Osteocyte (in vitro differentiated cells): ENCODE results near the gene MAP3K20. TPM values are rescaled to one million over a fixed set of nuclear protein-coding genes. Genes with fewer than 3 reads are reported as not detected.
A peak's percentile ranks its signal among the peaks of the same experiment; 100 is the strongest.

Experiments
- DNase-seq: peaks from one replicate; pipeline ENCODE4 v3.0.0; 2021; ENCODE audit warnings: mixed read lengths; ENCODE audit not compliant: unreplicated experiment; ENCODE audit errors: extremely low spot score
- H3K27ac Mint-ChIP-seq: one replicate; pipeline ENCODE4 v1.8.0; 2021; ENCODE audit warnings: mild to moderate bottlenecking, mixed read lengths; ENCODE audit not compliant: unreplicated experiment
- H3K27me3 Mint-ChIP-seq: one replicate; pipeline ENCODE4 v1.8.0; 2021; ENCODE audit warnings: mixed read lengths; ENCODE audit not compliant: unreplicated experiment
- H3K36me3 Mint-ChIP-seq: one replicate; pipeline ENCODE4 v1.8.0; 2021; ENCODE audit warnings: mixed read lengths; ENCODE audit not compliant: unreplicated experiment
- H3K4me1 Mint-ChIP-seq: one replicate; pipeline ENCODE4 v1.8.0; 2021; ENCODE audit warnings: mixed read lengths; ENCODE audit not compliant: unreplicated experiment
- H3K4me3 Mint-ChIP-seq: one replicate; pipeline ENCODE4 v1.8.0; 2021; ENCODE audit warnings: mild to moderate bottlenecking, moderate library complexity, mixed read lengths; ENCODE audit not compliant: unreplicated experiment
- H3K9me3 Mint-ChIP-seq: one replicate; pipeline ENCODE4 v1.8.0; 2021; ENCODE audit warnings: mixed read lengths; ENCODE audit not compliant: unreplicated experiment
- total RNA-seq: library from RNA; stranded (reverse); gene quantifications from 2 replicates; pipeline ENCODE4 v1.2.1, GENCODE V29; 2021
- TF ChIP-seq, protein P1 (sequence below): fragments of 200-600 bp; sonication (generic); IDR thresholded peaks from 2 replicates; pipeline ENCODE4 v1.5.0; 2021; ENCODE audit warnings: antibody characterized with exemption, mild to moderate bottlenecking, moderate library complexity

MAP3K20 gene
- total RNA-seq, 1 donor from 2014 or later, result 57.4 TPM

DNA sequence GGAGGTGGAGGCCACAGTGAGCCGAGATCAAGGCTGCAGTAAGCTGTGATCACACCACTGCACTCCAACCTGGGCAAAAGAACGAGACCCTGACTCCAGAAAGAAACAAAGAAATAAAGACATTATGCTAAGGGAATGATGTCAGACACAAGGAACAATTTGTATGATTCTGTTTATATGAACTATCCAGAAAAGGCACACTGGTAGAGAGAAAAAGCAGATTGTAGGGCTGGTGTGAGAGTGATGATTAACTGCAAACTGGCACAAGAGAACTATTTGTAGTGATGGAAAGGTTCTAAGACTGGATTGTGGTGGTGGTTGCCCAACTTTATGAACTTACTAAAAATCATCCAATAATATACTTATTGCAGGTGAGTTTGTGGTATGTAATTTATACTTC is 106.3 kb downstream of the MAP3K20 start:
- Mint-ChIP-seq H3K27me3 (no peaks in the 10 kb centered on the region), H3K9me3 (no peaks in the 10 kb centered on the region), H3K4me3 (no peak overlapping the region), H3K4me1 (peaks cover 24% of the 10 kb centered on the region), H3K36me3 (peaks cover 3% of the 10 kb centered on the region), H3K27ac (no peak overlapping the region)
- no peak for DNase-seq
- TF ChIP-seq, protein P1, sequence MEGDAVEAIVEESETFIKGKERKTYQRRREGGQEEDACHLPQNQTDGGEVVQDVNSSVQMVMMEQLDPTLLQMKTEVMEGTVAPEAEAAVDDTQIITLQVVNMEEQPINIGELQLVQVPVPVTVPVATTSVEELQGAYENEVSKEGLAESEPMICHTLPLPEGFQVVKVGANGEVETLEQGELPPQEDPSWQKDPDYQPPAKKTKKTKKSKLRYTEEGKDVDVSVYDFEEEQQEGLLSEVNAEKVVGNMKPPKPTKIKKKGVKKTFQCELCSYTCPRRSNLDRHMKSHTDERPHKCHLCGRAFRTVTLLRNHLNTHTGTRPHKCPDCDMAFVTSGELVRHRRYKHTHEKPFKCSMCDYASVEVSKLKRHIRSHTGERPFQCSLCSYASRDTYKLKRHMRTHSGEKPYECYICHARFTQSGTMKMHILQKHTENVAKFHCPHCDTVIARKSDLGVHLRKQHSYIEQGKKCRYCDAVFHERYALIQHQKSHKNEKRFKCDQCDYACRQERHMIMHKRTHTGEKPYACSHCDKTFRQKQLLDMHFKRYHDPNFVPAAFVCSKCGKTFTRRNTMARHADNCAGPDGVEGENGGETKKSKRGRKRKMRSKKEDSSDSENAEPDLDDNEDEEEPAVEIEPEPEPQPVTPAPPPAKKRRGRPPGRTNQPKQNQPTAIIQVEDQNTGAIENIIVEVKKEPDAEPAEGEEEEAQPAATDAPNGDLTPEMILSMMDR, result no peak

DNA sequence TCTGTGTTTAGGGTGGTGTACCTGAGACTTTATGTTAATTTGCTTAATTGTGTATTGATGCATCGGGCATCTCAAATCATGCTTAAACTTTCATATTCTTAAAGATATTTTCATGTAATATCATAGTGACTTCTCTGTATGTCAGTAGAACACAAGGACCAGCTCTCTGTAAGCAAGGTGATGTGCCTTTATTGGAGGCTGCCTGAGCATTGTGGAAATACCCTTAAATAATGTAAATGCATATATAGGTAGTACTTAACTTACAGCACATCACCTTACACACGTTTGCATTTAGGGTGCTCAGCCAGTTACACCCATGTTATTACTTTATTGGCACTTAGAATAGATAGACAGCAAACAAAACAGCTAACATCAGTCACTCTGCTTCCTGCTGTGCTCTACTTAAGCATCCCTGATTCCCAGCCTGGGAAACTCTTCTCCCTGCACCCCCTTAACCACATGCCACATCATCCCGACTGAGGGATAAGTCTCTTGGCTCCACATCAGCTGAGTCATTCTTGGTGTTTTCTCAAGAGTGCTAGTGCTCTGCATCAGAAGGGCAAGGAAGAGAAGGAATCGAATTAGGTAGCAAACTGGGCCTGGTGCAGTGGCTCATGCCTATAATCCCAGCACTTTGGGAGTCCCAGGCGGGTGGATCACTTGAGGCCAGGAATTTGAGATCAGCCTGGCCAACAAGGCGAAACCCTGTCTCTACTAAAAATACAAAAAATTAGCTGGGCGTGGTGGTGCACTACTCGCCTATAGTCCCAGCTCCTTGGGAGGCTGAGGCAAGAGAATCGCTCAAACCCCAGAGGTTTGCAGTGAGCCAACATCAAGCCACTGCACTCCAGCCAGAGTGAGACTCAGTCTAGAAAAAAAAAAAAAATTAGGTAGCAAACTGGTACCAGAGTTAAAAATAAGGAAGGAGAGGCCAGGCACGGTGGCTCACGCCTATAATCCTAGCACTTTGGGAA is 108.7 kb downstream of the MAP3K20 start:
- Mint-ChIP-seq H3K9me3 (no peaks in the 10 kb centered on the region), H3K27me3 (no peaks in the 10 kb centered on the region), H3K4me3 (no peak overlapping the region), H3K36me3 (peaks cover 5% of the 10 kb centered on the region), H3K27ac (peak overlapping the region; percentile 94), H3K4me1 (peaks cover 39% of the 10 kb centered on the region)
- DNase-seq, result peak; percentile 85
- TF ChIP-seq, protein P1, result no peak

DNA sequence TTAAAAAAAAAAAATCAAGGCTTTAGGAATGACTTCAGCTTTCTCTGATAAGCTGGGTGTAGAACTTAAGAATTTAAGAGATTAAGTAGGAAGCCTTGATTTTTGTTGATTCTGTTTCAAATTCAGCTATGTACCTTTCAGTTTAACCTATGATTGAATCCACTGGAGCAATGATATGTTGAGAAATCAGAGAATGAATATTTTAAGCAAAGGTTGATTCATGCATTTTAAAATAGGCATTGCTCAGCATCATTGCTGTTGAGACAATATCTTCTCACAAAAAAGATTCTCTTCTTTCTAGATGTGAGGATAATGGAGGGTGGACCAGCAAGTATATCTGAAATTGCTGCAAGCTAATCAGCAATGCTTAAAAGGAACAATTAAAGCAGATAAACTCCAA is 109.8 kb downstream of the MAP3K20 start:
- Mint-ChIP-seq H3K36me3 (peaks cover 12% of the 10 kb centered on the region), H3K4me1 (peaks cover 39% of the 10 kb centered on the region), H3K27ac (peak overlapping the region; percentile 94), H3K9me3 (no peaks in the 10 kb centered on the region), H3K27me3 (no peaks in the 10 kb centered on the region), H3K4me3 (no peak overlapping the region)
- TF ChIP-seq, protein P1, result no peak
- DNase-seq, result no peak

DNA sequence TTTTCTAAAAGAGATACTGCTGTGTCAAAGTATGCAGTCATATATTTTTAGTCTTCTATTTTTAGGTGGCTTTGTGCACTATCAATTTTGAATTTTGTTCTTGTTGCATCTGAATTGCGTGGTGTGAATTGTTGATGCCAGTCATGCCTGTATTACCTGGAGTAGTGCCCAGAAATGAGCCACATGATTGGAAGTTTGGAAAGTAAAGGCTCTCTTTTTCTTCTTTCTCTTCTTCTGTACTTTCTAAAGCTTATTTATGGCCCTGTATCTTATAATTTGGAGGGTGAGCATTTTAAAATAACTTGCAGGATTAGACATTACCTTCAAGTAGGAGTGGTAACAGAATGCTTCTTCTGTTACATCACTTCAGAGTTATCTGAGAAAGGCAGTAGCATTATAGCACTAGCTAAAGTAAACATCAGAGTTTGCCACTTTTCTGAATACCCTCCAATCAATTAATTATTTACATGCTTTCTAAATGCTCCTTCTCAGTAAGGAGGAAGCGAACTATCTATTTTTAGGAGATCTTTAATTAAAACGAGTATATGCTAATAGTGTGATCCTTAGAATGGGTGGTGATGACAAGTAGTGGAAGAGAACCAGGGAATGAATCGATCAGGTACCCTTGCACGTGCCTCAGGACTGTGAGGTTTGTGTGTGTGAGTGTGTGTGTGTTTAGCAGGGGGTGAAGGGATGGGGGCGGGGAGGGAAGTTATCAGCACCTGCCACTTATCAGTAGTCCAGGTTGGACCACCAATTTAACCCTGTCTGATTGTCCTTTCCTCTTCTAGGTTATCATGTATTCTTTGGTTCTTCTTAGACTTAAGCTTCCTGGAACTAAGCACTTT is 112.5 kb downstream of the MAP3K20 start:
- DNase-seq, result no peak
- H3K27me3 Mint-ChIP-seq, result no peaks in the 10 kb centered on the region
- H3K27ac Mint-ChIP-seq, result peak overlapping the region; percentile 38
- no peaks in the 10 kb centered on the region for H3K9me3 Mint-ChIP-seq
- H3K4me1 Mint-ChIP-seq, result peaks cover 35% of the 10 kb centered on the region
- H3K4me3 Mint-ChIP-seq, result no peak overlapping the region
- H3K36me3 Mint-ChIP-seq, result peaks cover 21% of the 10 kb centered on the region
- TF ChIP-seq, protein P1, result no peak
